ENCODE data around the gene KLHDC10.

The KLHDC10 gene

DNA sequence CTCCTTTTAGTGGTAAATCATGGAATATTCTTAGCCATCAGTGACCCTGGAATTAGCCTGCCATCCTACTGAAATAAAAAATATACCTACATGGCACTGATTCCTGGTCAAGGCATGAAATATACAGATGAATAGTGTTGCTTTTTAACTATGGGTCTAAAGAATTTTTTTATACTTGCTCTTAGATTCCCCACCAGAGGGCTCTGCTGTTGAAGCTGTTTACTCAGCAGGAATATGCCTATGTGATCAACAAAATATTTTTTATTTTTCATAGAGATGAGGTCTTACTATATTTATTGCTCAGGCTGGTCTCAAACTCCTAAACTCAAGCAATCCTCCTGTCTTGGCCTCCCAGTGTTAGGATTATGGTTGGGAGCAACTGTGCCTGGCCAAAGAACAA, 32.6 kb upstream of the KLHDC10 start:
- Histone ChIP-seq H4K20me1 (ENCODE audit: control insufficient read depth, insufficient read depth, low read depth, low read length) (no peaks in the 10 kb centered on the region), H3K9me2 (replicated peaks; ENCODE audit: control insufficient read depth, low read length) (no peaks in the 10 kb centered on the region), H3F3A (ENCODE audit: control insufficient read depth, insufficient read depth) (no peaks in the 10 kb centered on the region; the same call in 1 of the 2 replicates), H3K27ac (ENCODE audit: low read depth, low read length) (no peak overlapping the region), H3K4me2 (ENCODE audit: low read length) (no peak overlapping the region), H3K4me3 (ENCODE audit: low read length) (no peak overlapping the region), H3K9me3 (ENCODE audit: control insufficient read depth, insufficient read depth, low read length) (no peaks in the 10 kb centered on the region), H3K4me1 (ENCODE audit: control insufficient read depth, low read length) (no peaks in the 10 kb centered on the region), H3K36me3 (ENCODE audit: control insufficient read depth, low read length) (peaks cover 65% of the 10 kb centered on the region), H3K79me2 (ENCODE audit: control insufficient read depth, low read length) (no peaks in the 10 kb centered on the region), H3K27me3 (ENCODE audit: control insufficient read depth, low read length) (no peaks in the 10 kb centered on the region)
- TF ChIP-seq, protein P1, sequence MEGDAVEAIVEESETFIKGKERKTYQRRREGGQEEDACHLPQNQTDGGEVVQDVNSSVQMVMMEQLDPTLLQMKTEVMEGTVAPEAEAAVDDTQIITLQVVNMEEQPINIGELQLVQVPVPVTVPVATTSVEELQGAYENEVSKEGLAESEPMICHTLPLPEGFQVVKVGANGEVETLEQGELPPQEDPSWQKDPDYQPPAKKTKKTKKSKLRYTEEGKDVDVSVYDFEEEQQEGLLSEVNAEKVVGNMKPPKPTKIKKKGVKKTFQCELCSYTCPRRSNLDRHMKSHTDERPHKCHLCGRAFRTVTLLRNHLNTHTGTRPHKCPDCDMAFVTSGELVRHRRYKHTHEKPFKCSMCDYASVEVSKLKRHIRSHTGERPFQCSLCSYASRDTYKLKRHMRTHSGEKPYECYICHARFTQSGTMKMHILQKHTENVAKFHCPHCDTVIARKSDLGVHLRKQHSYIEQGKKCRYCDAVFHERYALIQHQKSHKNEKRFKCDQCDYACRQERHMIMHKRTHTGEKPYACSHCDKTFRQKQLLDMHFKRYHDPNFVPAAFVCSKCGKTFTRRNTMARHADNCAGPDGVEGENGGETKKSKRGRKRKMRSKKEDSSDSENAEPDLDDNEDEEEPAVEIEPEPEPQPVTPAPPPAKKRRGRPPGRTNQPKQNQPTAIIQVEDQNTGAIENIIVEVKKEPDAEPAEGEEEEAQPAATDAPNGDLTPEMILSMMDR (IDR thresholded peaks at IDR 0.05; ENCODE audit: low read depth, low read length, poor library complexity, severe bottlenecking), result peak; percentile 64
- TF ChIP-seq EZH2phosphoT487 (IDR thresholded peaks at IDR 0.05; ENCODE audit: borderline replicate concordance, low read length), result no peak

DNA sequence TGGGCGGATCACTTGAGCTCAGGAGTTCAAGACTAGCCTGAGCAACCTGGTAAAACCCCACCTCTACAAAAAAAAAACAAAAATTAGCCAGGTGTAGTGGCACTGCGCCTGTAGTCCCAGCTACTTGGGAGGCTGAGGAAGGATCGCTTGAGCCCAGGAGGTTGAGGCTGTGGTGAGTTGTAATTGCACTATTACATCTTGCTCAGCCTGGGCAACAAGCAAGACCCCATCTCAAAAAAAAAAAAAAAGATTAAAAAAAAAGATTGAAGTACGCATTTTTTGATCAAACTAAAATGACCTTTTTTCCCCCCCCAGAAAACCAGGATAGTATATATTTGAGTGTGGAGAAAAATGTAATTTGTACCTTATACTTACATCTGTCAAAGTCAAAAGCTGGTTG, 29.8 kb upstream of the KLHDC10 start:
- Histone ChIP-seq H3K4me1 (ENCODE audit: control insufficient read depth, low read length) (no peaks in the 10 kb centered on the region), H3F3A (ENCODE audit: control insufficient read depth, insufficient read depth) (no peaks in the 10 kb centered on the region; the same call in 1 of the 2 replicates), H4K20me1 (ENCODE audit: control insufficient read depth, insufficient read depth, low read depth, low read length) (no peaks in the 10 kb centered on the region), H3K36me3 (ENCODE audit: control insufficient read depth, low read length) (peaks cover 77% of the 10 kb centered on the region), H3K27ac (ENCODE audit: low read depth, low read length) (no peak overlapping the region), H3K4me2 (ENCODE audit: low read length) (no peak overlapping the region), H3K9me2 (replicated peaks; ENCODE audit: control insufficient read depth, low read length) (no peaks in the 10 kb centered on the region), H3K9me3 (ENCODE audit: control insufficient read depth, insufficient read depth, low read length) (no peaks in the 10 kb centered on the region), H3K79me2 (ENCODE audit: control insufficient read depth, low read length) (no peaks in the 10 kb centered on the region), H3K27me3 (ENCODE audit: control insufficient read depth, low read length) (no peaks in the 10 kb centered on the region), H3K4me3 (ENCODE audit: low read length) (no peak overlapping the region)
- no peak for TF ChIP-seq EZH2phosphoT487 (IDR thresholded peaks at IDR 0.05; ENCODE audit: borderline replicate concordance, low read length)
- TF ChIP-seq, protein P1 (IDR thresholded peaks at IDR 0.05; ENCODE audit: low read depth, low read length, poor library complexity, severe bottlenecking), result no peak

DNA sequence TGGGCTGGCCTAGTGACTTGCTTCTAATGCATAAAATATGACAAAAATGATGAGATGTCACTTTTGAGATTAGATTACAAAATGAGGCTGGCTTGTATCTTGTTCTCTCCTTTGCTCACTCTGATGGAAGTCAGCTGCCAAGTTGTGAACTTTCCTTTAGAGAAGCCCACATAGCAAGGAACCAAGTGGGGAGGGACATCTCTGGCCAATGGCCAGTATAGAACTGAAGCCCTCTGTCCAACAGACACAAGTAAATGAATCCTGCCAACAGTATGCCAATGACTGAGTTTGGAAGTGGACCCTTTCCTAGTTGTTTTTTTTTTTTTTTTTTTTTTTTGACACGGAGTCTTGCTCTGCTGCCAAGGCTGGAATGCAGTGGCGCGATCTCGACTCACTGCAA, 22.5 kb upstream of the KLHDC10 start:
- H3K4me1 ChIP-seq (ENCODE audit: control insufficient read depth, low read length), result peaks cover 21% of the 10 kb centered on the region
- H3K4me3 ChIP-seq (ENCODE audit: low read length), result no peak overlapping the region
- H3K27me3 ChIP-seq (ENCODE audit: control insufficient read depth, low read length), result no peaks in the 10 kb centered on the region
- no peak overlapping the region for H3K27ac ChIP-seq (ENCODE audit: low read depth, low read length)
- no peaks in the 10 kb centered on the region for H4K20me1 ChIP-seq (ENCODE audit: control insufficient read depth, insufficient read depth, low read depth, low read length)
- H3K9me3 ChIP-seq (ENCODE audit: control insufficient read depth, insufficient read depth, low read length), result no peaks in the 10 kb centered on the region
- H3K4me2 ChIP-seq (ENCODE audit: low read length), result no peak overlapping the region
- H3F3A ChIP-seq (ENCODE audit: control insufficient read depth, insufficient read depth), result peaks cover 3% of the 10 kb centered on the region
- H3K9me2 ChIP-seq (replicated peaks; ENCODE audit: control insufficient read depth, low read length), result no peaks in the 10 kb centered on the region
- H3K79me2 ChIP-seq (ENCODE audit: control insufficient read depth, low read length), result peaks cover 45% of the 10 kb centered on the region
- H3K36me3 ChIP-seq (ENCODE audit: control insufficient read depth, low read length), result peaks cover 45% of the 10 kb centered on the region
- TF ChIP-seq, protein P1 (IDR thresholded peaks at IDR 0.05; ENCODE audit: low read depth, low read length, poor library complexity, severe bottlenecking), result no peak
- no peak for TF ChIP-seq EZH2phosphoT487 (IDR thresholded peaks at IDR 0.05; ENCODE audit: borderline replicate concordance, low read length)
